Activated CD8-positive, alpha-beta memory T cell treated with anti-CD3 and anti-CD28 coated beads, Interleukin-2, amount 50 U/mL, for 24 hours (primary cell): ENCODE results near the gene CPLX1.

Experiments used
- DNase-seq: peaks from one replicate; pipeline ENCODE4 v3.0.0-alpha.2; 2020; ENCODE audit errors: extremely low read depth

Gene CPLX1

DNA sequence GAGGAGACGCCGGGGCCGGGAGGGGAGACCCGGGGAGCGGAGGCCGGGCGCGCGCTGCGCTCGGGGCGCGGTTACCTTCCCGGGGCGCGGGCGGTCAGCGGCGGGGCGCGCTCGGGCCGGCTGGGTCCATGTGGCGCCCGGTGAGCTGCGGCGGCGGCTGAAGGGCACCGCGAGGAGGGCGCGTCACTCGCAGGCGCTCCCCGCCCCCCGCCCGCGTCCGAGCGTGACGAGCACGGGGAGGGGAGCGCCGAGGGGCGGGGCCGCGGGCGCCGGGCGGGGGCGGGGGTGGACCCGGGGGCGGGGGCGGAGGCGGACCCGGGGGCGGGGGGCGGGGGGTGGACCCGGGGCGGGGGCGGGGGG lies at the start of gene CPLX1:
TSS of gene CPLX1 (minus strand) at position 159 of the 360 bp plus-strand sequence. CDS start 1,607 bp downstream, outside the sequence.
- DNase-seq: no peak

DNA sequence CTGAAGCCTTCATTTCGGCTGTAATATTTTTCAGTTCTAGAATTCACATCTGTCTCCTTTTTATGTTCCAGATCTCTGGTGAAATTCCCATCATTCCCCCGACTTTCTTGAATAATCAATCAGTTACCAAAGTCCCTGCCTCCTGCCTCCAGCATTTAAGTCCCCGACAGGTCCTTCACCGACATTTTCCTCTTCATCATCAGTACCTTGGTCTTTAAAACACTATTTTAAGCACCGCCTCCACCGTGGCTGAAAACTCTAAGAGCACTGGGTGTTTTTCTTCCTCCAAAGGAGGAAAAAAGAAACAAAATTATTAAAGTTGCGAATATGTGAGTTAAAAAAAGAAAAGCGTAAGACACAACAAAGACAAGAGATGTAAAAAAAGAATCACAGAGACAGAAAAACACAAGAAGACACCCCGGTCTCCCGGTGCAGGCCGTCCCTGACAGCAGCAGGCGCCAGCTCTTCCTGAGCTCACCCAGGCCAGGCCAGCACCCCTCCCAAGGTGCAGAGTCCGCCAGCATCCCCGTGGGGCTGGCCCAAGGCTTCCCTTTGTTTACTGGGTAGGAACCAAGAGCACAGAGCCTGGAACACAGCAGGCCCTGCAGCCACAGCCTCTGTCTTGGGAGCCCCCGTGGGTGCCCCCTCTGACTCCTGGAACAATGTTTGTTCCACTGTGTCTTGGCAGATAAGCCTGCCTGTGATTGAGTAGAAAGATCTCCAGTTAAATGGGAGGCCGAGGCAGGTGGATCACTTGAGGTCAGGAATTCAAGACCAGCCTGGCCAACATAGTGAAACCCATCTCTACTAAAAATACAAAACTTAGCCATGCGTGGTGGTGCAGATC lies 49.3 kb upstream of the CPLX1 start:
- DNase-seq: no peak

DNA sequence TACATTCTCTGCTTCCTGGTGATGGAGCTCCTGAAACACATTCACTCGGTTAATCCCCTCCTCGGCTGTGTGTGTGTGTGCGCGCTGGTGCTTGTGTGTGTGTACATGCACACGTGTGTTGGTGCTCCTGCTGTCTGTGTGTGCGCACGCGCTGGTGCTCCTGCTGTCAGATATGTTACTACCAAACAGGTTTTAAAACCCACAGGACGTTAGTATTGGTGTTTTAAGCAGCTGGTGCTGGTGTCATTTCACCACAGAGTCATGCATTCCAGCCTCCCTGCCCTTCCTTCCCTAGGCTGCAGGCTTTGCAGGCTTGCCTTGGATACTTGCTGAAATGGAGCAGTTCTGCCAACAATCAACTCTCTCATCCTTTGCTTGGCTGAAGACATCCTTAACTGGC lies 48.1 kb upstream of the CPLX1 start:
- no peak for DNase-seq

DNA sequence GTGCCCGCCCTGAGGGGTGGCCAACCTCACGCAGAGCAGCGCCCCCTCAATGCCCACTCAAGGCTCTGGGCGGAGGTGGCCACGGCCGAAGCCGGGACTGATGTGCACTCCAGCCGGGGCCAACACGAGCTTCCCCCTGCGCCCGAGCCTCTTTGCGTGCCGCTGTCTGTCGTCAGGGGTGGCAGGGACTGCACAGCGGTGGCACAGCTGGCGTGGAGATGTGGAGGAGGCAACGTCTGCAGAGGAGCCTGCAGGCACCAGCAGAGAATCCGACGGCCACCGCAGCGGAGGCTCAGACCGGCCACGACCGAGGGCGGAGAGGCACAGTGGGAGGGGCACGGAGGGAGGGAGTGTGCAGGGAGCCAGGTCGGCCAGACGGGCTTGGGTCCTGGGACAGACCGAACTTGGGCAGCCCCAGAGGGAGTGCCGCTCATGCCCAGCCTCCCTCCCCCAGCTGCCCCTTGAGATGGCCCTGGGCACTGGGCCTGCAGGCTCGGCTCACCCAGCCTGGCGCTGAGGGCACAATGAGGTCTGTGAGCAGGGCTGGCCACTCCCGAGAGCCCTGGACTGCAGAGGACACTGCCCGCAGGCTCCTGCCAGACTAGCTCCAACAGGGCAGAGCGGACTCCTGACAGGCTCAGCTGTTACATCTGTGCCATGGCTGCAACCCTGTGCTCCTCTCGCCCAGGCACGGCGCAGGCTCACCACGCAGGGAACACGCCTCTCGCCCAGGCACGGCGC lies 46.5 kb upstream of the CPLX1 start:
- DNase-seq: no peak

DNA sequence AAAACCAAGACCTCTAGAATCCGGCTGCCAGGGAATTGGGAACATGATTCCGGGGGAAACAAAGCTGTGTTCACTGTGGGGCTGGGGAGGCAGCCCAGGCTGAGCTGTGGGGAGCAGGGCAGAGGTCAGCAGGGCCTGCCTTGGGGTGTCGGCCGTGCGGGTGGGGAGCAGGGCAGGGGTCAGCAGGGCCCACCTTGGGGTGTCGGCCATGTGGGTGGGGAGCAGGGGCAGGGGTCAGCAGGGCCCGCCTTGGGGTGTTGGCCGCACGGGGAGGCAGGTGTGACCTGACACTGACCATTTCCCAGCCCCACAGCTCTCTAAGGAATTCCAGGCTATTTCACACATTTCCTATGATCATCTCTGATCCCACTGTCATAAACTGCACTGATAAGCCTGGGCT lies 45.6 kb upstream of the CPLX1 start:
- no peak for DNase-seq

DNA sequence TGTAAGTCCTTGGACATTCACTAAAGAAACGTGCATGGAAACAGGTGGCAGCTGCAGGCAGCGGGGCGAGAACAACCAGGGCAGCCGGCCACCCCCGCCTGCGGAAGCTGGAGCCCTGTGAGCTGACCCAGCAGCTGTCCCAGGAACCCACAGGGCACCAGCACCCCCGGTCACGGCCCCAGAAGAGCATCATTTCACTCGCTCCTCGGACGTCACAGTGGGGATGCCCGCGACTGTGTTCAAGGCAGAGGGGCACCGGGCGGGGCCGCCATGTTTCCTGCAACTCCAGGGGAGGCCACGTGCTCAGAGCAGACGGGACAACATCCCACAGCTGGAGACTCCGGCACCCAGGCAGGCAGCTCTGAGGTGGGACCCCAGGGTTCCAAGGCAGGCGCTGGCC lies 45.0 kb upstream of the CPLX1 start:
- DNase-seq: no peak

DNA sequence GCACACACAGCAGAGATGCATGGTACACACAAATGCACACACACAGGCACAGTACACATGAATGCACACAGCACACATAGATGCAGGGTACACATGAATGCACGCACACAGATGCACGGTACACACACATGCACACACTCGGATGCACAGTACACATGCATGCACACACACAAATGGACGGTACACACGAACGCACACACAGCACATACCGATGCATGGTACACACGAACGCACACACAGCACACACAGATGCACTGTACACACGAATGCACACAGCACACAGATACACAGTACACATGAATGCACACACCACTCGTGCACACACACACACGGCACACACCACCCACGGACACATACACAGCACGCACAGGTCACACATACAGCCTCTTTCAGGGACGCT lies 43.8 kb upstream of the CPLX1 start:
- no peak for DNase-seq

DNA sequence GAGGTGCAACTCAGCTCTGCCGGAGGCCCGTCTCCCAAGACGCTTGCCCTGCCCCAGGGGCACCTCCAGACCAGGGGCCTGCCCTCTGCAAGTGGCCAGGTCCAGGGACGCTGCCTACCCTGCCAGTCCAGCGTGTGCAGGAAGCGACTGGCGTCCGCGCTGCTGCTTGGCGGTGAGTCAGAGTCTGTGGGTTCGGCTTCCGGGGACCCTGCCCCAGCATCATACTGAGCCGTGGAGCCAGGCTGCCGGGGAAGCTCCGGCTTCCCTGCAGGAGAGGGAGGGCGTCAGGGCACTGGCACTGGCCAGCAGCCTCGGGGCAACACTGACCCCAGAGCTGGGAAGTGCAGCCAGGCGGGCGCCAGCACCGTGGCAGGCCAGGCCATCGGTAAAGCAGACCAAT lies 42.5 kb upstream of the CPLX1 start:
- no peak for DNase-seq

DNA sequence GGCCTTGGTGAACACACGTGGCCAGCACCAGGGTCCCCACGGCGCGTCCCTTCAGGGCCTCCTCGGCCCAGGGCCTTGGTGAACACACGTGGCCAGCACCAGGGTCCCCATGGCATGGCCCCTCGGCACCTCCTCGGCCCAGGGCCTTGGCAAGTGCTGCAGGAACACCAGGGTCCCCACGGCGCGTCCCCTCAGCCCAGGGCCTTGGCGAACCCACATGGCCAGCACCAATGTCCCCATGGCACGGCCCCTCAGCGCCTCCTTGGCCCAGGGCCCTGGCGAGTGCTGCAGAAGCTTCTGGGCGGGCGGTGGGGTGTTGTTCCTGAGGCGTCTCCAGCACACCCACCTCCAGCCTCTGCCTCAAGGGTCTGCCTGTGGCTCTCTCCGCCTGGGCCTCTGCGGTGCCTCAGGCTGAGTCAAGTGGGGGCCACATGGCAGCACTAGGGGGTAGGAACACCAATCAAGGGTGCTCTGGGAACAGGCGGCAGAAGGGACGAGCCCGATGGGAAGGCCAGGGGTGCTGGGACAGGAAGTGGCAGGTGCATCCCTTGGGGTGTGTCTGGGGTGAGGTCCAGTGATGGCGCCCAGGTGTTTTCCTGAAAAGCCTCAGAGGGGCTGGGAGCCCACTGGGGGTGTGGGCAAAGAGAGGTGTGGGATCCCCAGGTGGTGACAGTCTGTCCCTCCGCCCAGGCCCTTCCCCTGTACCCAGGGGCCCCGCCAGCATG lies 41.8 kb upstream of the CPLX1 start:
- no peak for DNase-seq

DNA sequence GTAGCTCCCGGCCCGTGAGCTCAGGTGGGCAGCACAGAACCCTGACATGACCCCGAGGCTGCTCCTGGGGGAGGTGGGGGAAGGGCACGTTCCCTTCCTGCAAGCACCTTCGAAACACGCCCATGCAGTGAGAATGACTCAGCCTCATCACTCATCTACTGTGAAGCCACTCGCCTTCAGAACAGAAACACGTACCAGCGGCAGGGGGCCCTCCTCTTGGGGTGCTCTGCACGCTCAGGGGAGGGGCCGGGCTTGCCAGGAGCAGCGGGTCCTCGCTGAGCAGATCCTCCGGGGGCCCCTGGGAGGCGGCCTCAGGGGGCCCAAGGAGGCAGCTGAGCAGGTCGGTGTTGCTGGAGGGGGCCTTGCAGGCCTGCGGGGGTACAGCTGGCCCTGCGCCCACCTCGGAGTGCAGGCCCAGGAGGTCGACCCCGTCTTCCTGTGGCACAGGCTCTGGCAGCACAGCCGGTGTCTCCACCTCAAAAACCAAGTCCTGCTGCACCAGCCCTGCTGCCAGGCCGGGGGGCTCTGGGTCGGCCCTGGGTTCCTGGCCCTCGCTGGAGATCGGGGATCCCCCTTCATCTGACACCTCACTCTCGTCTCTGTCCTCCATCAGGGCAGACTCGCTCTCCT lies 40.9 kb upstream of the CPLX1 start:
- no peak for DNase-seq

DNA sequence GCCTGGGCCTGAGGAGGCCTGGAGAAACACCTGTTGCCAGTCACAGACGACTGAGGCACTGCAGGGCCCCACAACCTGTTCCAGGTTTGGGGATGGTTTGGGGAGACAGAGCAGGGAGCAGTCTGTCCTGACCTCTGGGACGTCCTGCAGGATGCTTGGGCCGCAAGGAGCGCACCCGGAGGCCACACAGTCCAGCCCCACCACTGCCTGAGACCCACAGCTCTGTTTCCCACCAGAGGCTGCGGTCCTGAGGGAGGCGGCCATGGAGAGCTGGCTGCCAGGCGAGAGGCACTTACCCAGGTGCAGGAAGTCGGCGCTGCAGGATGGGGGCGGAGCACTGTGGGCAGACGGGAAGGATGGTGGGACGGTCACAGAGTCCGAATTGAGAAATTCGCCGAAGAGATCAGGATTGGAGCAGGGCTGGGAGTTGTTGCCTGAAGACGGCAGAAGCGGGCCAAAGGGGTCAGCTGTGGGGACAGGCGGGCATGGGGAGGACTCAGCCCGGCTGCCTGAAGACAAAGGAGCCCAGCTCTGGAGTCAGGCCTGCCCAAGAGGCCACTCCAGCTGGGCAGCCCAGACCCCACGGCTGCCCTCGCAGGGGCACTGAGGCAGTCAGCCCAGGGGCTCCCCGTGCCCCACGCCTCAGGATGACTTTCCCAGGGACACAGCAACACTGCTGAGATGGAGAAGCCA lies 40.3 kb upstream of the CPLX1 start:
- no peak for DNase-seq

DNA sequence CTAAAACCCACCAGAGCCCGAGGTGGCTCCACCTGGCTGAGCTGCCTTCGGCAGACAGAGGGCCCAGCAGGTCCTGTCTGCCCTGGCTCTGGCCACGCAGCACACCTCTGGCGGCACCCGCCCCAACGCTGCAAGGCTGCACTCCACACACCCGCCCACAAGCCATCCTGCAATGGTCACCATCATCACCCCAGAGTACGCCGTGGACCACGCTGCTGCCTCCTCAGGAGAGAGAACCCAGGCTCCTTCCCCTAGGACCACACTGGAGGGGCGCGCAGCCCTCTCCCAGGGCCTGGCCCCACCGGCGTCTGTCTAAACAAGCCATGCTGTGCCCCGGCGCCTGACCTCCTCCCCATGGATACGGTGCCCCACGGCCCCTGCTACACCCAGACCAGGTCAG lies 39.6 kb upstream of the CPLX1 start:
- DNase-seq: no peak

DNA sequence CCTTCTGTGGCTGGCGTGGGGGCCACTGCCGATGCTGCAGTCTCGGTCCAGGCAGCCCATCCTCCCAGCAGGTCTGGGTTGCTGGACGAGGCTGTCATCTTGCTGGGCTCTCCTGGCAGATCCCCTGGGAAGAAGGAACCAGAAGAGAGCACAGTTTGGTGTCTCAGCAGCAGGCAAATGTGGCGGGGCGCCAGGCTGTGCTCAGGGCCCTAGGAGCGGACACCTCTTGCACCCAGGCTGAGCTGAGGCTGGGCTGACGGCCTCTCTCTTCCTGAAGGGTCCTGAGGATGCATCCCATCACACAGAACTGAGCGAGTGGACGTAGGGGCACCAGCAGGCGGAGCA lies 39.2 kb upstream of the CPLX1 start:
- DNase-seq: no peak

DNA sequence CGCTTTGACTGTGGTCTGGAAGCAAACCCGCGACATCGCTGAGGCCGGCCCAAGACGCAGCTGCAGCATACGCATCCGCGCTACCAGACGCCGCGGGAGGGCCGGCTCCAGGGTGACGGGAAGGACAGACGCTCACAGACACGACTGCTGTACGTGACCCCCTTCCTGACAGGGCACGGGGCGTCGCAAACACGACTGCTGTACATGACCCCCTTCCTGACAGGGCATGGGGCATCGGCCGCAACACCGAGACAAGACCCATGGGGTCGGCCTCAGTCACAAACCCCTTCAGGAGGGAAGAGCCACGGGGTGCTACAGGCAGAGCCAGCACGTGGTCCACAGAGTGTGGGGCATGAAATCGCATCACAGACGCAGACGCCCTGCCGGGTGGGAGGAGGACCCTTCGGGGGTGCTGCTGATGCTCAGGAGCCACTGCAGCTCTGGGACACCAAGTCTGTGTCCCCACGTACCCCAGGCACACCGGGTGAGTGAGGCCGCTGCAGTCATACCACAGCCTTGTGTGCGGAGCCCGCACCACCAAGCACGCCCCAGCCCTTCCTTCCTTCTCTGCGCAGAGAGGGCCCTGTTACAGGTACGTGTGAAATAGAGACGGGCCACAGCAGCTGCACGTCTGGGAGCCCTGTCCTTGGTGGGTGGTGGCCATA lies 38.7 kb upstream of the CPLX1 start:
- no peak for DNase-seq

DNA sequence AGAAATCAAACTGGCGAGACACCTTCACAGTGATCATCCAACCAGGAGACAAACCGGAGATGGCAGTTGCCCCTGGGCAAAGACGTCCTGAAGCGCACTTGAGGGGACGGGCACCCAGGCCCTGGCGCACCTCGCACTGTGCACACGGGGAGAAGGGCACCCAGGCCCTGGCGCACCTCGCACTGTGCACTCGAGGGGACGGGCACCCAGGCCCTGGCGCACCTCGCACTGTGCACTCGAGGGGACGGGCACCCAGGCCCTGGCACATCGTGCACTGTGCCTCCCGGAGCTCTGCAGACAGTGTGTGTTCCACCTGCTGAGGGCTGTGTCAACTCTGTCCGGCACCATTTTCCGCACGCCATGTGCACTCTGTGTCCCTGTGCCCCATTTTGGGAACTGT lies 34.6 kb upstream of the CPLX1 start:
- DNase-seq: no peak

DNA sequence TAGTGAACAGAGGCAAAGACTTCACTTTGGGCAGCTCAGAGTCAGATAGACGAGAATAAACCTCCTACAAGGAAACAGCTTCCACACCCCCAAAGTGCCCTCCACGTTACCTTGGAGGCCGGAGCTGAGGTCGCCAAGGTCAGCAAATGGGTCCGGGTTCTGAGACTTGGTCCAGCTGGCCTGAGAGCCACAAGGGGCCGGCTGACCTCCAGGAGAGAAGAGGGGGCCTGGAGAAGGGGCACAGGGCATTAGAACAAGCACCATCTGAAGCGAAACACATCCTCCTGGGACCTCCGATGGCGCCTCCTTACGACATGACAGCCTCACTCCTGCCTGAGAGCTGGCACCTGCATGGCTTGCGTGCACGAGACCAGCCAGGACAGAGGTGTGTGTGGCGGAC lies 33.6 kb upstream of the CPLX1 start:
- no peak for DNase-seq

DNA sequence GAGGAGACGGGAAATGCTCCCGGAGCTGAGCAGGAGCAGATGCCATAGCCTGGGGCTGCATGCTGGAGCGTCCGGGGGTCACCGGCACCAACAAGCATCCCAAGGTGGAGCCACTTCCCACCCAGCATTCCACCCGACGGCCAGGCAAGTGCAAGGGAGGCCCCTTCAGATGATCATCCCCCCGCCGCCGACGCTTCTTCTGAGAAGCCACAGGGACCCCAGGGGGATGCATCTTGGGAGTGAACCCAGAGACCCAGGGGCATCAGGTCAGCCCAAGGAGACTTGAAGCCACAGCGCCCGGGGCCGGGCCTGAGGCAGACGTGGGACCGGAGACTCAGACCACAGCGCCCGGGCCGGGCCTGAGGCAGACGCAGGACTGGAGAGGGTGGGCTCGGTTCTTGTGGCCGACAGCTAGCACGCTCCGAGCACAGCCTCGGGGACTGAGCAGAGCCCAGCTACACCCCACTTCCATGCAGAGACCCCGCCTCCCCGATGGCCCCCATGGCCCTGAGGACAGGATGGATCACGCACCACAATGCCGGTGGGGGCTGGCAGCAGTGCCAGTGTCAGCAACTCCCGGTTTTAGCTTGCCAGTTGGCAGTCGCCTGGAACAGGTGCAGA lies 33.0 kb upstream of the CPLX1 start:
- DNase-seq: no peak

DNA sequence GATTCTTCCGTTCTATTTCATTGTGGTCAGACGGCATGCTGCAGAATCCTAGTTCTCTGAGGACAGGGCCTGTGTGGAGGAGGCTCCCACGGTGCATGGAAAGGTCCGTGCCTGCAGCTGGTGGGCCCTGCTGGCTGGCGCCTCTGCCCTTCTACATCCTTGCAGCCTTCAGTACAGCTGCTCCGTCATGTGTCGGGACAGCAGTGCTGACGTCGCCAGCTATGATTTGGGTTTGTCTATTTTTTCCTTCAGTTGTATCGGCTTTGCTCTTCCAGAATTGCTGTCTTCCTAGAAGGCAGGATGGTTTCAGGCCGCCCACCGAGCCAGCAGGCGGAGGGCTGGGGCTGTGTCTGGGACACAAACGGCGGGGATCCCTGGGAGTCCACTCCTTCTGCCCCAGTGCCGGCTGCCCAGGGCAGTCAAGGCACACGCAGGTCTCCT lies 32.1 kb upstream of the CPLX1 start:
- no peak for DNase-seq

DNA sequence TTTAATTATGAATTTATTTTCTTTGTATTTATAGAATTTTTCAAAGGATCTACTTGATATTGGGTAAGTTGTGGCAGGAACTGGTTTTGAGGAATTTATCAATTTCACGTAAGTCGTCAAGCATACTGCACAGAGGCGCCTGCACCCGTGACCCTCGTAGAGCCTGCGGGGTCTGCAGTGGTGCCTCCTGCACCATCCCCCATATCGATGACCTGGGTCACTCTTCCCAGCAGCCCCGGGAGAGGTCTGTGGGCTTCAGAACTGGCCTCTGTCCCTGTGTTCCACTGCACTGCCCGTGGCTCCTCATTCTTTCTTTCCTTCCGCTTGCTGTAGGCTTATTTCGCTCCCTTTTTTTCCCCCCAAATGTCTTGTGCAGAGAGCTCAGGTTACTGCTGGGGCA lies 31.5 kb upstream of the CPLX1 start:
- no peak for DNase-seq

DNA sequence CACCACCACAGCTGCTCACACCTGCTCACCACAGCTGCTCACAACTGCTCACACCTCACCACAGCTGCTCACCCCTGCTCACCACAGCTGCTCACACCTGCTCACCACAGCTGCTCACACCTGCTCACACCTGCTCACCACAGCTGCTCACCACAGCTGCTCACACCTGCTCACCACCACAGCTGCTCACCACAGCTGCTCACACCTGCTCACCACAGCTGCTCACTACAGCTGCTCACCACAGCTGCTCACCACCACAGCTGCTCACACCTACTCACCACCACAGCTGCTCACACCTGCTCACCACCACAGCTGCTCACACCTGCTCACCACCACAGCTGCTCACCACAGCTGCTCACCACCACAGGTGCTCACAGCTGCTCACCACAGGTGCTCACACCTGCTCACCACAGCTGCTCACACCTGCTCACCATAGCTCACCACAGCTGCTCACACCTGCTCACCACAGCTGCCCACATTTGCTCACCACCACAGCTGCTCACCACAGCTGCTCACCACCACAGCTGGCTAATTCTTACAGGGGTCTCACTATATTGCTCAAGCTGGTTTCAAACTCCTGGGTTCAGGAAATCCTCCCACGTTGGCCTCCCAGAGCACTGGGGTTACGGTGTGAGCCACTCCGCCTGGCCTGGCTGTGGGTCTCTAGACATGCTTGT lies 30.4 kb upstream of the CPLX1 start:
- DNase-seq: no peak
